NCI-H146 treated with DMSO at 0.1 percent for 48 hours (cell line): Measurements from ENCODE around the gene HPN.
"Not testable (repeated sequence)": the region's sequence is repeated elsewhere in the genome, so short reads cannot be mapped to it uniquely, and the experiment has no call there.

Experiments
- DNase-seq: peaks from one replicate; lab custom pipeline; 2025; ENCODE audit not compliant: unreplicated experiment; lab: John Stamatoyannopoulos, UW

The HPN gene

GRCh38 chr19:35100588-35101533 is 59.3 kb downstream of the HPN start:
- no peak for DNase-seq

GRCh38 chr19:35101949-35102348 is 60.4 kb downstream of the HPN start:
- not testable (repeated sequence) for DNase-seq

GRCh38 chr19:35103614-35104013 is 62.1 kb downstream of the HPN start:
- not testable (repeated sequence) for DNase-seq

- no peak for DNase-seq
These were observed 62.8 kb downstream of the HPN start for GRCh38 chr19:35104361-35104760.

GRCh38 chr19:35105047-35105410 is 63.5 kb downstream of the HPN start:
- DNase-seq: no peak

GRCh38 chr19:35105411-35106290 is 64.1 kb downstream of the HPN start:
- DNase-seq: no peak

- no peak for DNase-seq
These were observed 64.7 kb downstream of the HPN start for GRCh38 chr19:35106291-35106583.

- DNase-seq: no peak
These were observed 65.5 kb downstream of the HPN start for GRCh38 chr19:35106898-35107541.

GRCh38 chr19:35107545-35107944 is 66.0 kb downstream of the HPN start:
- no peak for DNase-seq

- DNase-seq: no peak
These were observed 67.2 kb downstream of the HPN start for GRCh38 chr19:35108730-35109129.

GRCh38 chr19:35109395-35110112 is 68.0 kb downstream of the HPN start:
- no peak for DNase-seq

GRCh38 chr19:35110974-35111373 is 69.5 kb downstream of the HPN start:
- no peak for DNase-seq

- DNase-seq: no peak
These were observed 71.6 kb downstream of the HPN start for GRCh38 chr19:35112995-35113688.

- no peak for DNase-seq
These were observed 73.0 kb downstream of the HPN start for GRCh38 chr19:35114353-35115176.

GRCh38 chr19:35115177-35115951 is 73.8 kb downstream of the HPN start, which contains the start of gene FXYD3:
FXYD3 (plus strand) TSS chr19:35115823; CDS start chr19:35119377, 3,554 bp downstream.
- DNase-seq: no peak
